ENCODE results near the gene BATF3.
"Not testable (repeated sequence)": the region's sequence is repeated elsewhere in the genome, so short reads cannot be mapped to it uniquely, and the experiment has no call there.

Gene BATF3

DNA sequence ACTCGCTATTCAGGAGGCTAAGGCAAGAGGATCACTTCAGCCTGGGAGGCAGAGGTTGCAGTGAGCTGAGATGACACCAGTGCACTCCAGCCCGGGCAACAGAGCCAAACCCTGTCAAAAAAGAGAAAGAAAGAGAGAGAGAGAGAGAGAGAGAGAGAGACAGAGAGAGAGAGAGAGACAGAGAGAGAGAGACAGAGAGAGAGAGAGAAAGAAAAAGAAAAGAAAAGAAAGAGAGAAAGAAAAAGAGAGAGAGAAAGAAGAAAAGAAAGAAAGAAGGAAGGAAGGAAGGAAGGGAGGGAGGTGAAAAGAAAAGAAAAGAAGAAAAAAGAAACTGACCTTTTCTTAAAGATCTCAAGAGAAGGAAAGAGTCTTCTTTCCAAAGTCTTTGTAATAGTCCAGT lies 60.1 kb downstream of the BATF3 start:
- not testable (repeated sequence) for H3K4me3 Mint-ChIP-seq; H3K27ac Mint-ChIP-seq; H3K36me3 Mint-ChIP-seq (ENCODE audit: insufficient read depth); ATAC-seq (replicated peaks); H3K9me3 Mint-ChIP-seq; DNase-seq
- H3K4me1 Mint-ChIP-seq (ENCODE audit: low read depth in 2 of 2), result peaks cover 7 to 11% of the 10 kb centered on the region in 2 donors
- peaks cover 35 to 53% of the 10 kb centered on the region in 2 donors for H3K27me3 Mint-ChIP-seq

DNA sequence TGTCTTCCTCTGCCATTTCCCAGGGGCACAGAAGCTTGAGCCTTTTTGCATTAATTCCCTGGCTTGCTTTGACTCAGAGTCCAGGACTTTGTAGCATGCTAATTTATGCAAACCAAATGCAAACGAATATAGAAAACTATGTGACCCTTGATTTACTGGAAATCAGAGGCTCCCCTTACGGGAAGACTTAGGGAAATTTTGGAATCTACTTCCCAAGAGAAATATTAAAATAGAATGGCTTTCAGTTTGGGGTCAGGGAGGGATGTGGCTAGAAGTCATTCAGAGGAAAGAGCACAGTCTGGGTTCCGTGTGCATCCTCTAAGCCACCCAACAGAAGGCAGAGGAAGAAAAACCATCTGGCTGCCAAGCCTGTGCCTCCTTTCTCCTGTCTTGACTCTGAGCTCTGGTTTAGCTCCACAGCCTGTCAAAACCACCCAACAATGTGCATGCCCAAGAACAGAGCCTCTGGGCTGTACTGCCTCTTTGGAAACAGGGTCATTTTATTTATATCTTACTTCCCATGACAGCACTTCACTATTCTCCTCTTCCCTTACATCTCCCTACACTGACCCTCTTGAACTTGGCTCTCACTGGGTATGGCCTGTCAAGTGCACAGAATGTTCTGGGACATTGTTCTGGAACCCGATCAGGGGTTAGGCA lies 61.0 kb downstream of the BATF3 start:
- H3K9me3 Mint-ChIP-seq, result peaks cover 0 to 1% of the 10 kb centered on the region in 2 donors
- peaks cover 35 to 45% of the 10 kb centered on the region in 2 donors for H3K27me3 Mint-ChIP-seq
- peaks cover 7 to 11% of the 10 kb centered on the region in 2 donors for H3K4me1 Mint-ChIP-seq (ENCODE audit: low read depth in 2 of 2)
- ATAC-seq (replicated peaks) (no peak), DNase-seq (no peak)
- no peak overlapping the region for H3K27ac Mint-ChIP-seq
- no peaks in the 10 kb centered on the region for H3K36me3 Mint-ChIP-seq (ENCODE audit: insufficient read depth)
- no peak overlapping the region for H3K4me3 Mint-ChIP-seq

DNA sequence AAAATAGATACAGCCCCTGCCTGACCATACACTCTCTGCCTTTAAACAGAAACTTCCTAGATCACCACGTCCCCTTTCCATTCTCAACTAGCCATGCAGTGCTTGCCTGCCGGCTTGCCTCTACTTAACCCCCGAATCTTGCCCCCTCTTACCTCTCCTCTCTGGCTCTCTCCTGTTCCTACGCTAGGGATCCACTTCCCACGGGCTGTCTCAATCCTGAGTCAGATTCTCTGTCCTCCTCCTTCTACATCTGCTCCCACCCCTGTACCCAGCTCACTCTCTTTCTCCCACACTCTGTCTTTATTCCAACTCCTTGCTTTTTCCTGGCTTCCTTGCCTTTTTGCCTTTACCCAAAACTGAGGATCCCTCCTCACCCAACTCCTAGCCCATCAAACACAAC lies 61.7 kb downstream of the BATF3 start:
- Mint-ChIP-seq H3K36me3 (ENCODE audit: insufficient read depth) (no peaks in the 10 kb centered on the region), H3K27ac (no peak overlapping the region), H3K4me1 (ENCODE audit: low read depth in 2 of 2) (peaks cover 7 to 11% of the 10 kb centered on the region in 2 donors), H3K27me3 (peaks cover 35 to 40% of the 10 kb centered on the region in 2 donors), H3K9me3 (peaks cover 0 to 1% of the 10 kb centered on the region in 2 donors), H3K4me3 (no peak overlapping the region)
- ATAC-seq (replicated peaks) (no peak), DNase-seq (no peak)
